A549 treated with Mapracorat at 1 μM for 4 hours (cell line): ENCODE data around the gene NT5C. TPM values are rescaled to one million over a fixed set of nuclear protein-coding genes. Genes with fewer than 3 reads are reported as not detected.

Source experiments
- total RNA-seq: library from RNA; stranded (reverse); fragments of 200-300 nt; extraction: Qiagen RNA extraction; gene quantifications from 5 replicates; pipeline ENCODE4 v1.2.3, GENCODE V29; 2022

NT5C gene
- total RNA-seq, result 86.4 to 137 TPM (median 131 TPM) in 5 replicates

DNA sequence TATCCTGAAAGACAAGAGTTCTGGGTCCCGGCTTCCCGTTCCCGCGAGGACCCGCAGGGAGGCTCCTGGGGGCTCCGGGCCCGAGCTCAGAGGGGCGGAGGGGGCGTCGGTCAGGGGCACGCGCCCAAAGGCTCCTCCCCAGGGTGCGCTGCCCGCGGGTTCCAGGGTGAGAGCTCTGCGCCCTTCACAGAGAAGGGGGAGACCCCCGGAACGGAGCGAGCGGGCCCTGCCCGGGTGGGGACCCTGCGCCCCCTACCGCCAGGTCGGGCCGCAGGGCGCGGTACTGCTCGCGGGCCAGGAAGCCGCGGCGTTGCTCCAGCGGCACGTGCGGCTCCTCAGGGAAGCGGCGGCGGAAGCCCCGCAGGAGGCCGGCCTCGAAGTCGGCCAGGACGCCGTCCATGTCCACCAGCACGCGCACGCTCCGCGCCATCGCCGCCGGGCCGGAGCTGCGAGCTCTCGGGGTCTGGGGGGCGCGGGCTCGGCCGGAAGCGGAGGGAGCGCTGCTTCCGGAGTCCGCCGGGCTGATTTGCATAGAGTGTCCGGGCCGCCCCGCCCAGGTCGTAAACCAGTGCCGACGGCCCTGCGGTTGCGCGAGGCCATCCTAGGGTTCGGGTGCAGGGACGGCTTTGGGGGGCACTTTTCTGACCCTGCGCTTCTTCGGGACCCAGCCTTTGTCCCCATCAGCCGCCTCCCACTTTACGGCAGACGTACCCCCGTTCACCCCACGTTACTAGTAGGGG is at the start of gene NT5C:
Gene NT5C, minus strand, starts transcription at position 465 of the 740 bp plus-strand sequence. Its CDS starts 35 bp downstream, at position 430.

DNA sequence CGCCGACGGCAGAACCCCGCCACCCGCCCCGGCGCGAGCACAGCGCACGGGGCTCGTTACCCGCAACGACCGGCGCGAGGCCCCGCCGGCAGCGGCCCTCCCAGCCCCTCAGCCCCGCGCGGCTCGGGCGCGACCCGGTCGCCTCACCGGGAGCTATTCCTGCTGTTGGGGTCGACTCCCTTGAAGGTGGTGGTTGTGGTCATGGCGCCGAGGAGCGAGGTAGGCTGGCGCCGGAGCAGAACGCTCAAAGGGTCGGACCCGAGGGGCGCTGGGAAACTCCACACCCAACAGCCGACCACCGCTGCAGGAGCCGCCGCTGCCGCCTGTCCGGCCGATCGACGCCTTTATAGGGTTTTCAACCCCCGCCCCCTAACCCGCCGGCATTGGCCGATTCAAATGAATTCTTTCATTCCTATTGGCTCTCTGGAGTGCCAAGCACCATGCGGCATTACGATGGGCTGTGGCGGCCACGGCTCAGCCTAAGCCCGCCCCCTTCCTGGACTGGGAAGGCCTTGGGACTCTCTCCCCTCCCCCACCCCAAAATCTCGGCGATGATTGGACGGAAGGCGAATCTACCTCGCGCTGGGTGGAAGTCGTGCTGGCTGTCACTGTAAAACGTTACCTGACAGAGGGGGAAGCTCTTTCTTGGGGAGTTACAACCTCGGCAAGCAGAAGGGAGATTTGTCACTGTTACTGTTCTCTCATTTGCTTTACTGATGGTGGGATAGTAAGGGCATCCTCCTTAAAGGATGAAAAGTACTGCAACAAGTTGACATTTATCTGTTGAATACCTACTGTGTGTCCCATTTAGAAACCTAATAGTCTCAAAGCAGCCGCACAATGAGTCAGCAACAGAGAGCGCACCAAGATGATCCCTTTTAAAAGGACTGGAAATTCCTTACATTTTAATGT is 22.9 kb upstream of the NT5C start, which contains the start of gene JPT1:
Gene JPT1, minus strand, starts transcription at position 318 of the 912 bp plus-strand sequence. Its CDS starts 115 bp downstream, at position 203.

DNA sequence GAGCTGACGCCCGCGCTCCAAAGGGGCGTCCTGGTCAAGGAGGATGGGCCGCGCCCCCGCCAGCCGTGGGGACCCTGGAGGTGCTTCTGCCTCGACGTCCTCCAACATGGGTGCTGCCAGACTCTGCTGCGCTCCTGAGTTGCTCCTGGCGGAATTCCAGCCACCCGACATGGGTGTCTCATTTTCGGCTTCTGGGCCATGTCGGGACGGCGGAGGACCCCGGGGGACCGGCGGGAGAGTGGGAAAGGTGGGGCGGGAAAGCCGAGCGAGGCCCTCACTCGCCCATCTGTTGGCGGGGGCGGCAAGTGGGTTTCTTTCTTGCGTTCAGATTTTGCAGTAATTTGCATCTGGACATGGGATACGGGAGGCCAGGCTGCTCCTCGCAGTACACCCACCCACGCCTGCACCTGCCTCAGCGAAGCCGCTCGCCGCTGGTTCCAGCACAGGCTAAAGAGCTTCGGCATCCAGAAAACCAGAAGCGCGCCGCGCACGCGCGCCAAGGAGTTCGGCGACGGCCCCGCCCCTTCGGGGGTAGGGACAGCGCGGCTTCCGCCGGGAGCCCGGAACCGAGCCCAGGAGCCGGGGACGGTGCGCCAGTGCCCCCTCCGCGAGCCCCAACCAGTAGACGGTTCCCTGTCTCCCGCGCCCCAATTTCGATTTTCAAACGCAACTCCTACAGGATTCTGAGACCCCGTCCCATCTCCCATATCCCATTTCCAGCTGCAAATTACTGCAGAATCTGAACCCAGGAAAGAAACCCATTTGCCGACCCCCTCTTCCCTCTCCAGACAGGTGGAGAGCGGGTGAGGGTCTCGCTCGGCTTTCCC is 21.9 kb downstream of the NT5C start, which contains the start of gene ARMC7:
Gene ARMC7, plus strand, starts transcription at position 563 of the 827 bp plus-strand sequence. CDS start 320 bp downstream, outside the sequence.

DNA sequence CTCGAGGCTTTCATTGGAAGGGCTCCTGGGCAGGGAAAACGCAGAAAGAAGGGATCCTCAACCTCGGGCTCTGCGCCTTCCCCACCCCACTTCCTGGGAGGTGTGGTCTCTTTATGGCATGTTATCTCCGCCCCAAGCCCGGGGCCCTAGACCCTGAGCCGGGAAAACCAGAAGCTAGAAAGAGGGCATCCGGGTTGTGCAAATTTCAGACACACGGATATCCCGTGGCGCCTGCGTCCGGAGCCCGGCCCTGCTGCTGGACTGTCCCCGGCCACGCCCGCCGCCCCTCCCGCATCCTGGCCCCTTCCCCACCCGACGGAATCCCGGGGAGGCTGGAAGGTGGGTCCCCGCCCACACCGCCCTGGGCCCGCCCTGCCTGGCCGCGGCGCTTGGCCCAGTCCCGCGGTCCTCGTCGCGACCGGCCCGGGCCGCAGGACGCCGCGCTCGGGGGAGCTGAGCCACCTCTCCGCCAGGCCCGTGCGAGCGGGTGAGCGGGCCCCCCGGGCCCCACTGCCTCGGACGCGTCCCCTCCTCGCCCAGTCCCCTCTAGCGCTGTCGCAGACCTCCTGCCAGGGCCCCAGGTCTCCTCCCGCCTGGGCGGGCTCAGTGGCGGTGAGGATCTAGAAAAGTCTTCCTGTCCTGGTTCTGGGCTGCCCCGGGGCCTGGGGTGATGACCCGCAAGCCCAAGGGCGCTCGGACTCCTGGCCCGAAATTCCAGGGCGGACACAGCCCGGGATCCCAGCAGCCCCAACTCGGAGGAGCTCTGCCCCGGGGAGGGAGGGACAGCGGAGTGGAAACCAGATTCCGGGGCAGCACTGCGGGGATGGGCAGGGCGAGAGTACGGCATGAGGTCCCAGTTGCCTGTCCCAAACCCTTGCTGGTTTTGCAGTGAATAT is 43.7 kb downstream of the NT5C start, which contains the start of gene SLC16A5:
Gene SLC16A5, plus strand, starts transcription at position 397 of the 896 bp plus-strand sequence. CDS start 5,683 bp downstream, outside the sequence.

Other genes with a start within 250 kb of the NT5C start
- gene FADS6, start 238.1 kb downstream of the NT5C start, total RNA-seq, result not detected in 5 replicates
- gene USH1G, start 208.5 kb downstream of the NT5C start, total RNA-seq, result 0.07 to 0.12 TPM (median 0.09 TPM) in 5 replicates
- 0.08 to 0.10 TPM in 2 of 5 replicates, not detected in the others for gene OTOP2, start 207.5 kb downstream of the NT5C start, total RNA-seq
- gene OTOP3, start 195.8 kb downstream of the NT5C start, total RNA-seq, result not detected in 5 replicates
- 10.4 to 15.2 TPM (median 13.9 TPM) in 5 replicates for gene HID1, start 159.0 kb downstream of the NT5C start, total RNA-seq
- gene CDR2L, start 144.1 kb downstream of the NT5C start, total RNA-seq, result 57.0 to 76.4 TPM (median 74.4 TPM) in 5 replicates
- 74.6 to 83.6 TPM (median 77.6 TPM) in 5 replicates for gene MRPL58, start 119.1 kb downstream of the NT5C start, total RNA-seq
- gene ATP5PD, start 84.8 kb downstream of the NT5C start, total RNA-seq, result 461 to 610 TPM (median 475 TPM) in 5 replicates
- gene KCTD2, start 84.5 kb downstream of the NT5C start, total RNA-seq, result 29.0 to 32.7 TPM (median 31.2 TPM) in 5 replicates
- 22.0 to 35.0 TPM (median 31.0 TPM) in 5 replicates for gene SLC16A5, start 43.8 kb downstream of the NT5C start, total RNA-seq
- 15.8 to 20.6 TPM (median 17.5 TPM) in 5 replicates for gene ARMC7, start 21.8 kb downstream of the NT5C start, total RNA-seq
- gene JPT1, start 22.8 kb upstream of the NT5C start, total RNA-seq, result 721 to 863 TPM (median 776 TPM) in 5 replicates
- gene SUMO2, start 51.2 kb upstream of the NT5C start, total RNA-seq, result 342 to 401 TPM (median 370 TPM) in 5 replicates
- gene NUP85, start 73.9 kb upstream of the NT5C start, total RNA-seq, result 93.6 to 108 TPM (median 95.6 TPM) in 5 replicates
- 23.4 to 33.3 TPM (median 27.7 TPM) in 5 replicates for gene GGA3, start 129.9 kb upstream of the NT5C start, total RNA-seq
- gene MRPS7, start 130.1 kb upstream of the NT5C start, total RNA-seq, result 146 to 184 TPM (median 176 TPM) in 5 replicates
- gene MIF4GD, start 139.5 kb upstream of the NT5C start, total RNA-seq, result 32.7 to 38.4 TPM (median 38.0 TPM) in 5 replicates
- gene SLC25A19, start 157.7 kb upstream of the NT5C start, total RNA-seq, result 14.2 to 20.8 TPM (median 19.1 TPM) in 5 replicates